Measurements from ENCODE around the gene CDIPT. TPM values are rescaled to one million over a fixed set of nuclear protein-coding genes. Genes with fewer than 3 reads are reported as not detected.

Gene CDIPT
- total RNA-seq, 1 experiment from 2014 or later, result 58.3 TPM

DNA sequence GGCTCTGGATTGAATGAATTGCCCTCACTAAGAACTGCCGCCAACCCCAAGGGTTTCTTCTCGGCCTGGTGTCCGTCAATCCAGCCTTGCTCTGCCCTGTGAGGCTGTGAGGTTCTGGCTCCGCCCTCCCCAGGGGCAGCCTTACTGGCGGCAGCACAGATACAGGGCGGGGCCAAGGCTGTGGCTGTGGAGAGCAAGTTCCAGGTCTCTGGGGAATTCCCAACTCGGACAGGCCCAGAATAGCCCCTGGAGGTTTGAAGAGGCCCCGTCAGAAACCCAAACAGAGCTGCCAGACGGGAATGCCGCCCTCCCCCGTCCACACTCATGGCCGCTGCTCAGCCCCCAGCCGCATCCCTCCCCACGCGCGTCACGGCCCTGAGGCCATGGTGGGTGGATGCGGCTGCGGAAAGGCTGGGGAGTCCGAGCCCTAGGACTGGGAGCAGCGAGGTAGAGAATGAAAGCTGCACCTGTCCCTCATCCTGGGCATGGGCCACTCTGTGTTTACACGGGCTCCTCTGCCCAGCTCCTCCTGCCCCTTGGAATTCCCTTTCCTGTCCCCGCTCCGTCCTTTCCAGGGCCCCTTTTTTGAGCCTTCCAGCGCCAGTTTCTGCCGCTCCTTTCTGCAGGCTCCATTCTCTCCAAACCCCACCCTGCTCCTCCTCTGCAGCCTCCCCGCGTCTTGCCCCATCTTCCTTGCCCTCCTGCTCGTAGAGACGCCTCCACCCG lies 51.7 kb downstream of the CDIPT start:
- H3K79me2 ChIP-seq (ENCODE audit: insufficient read depth, low read length), result peaks cover 35% of the 10 kb centered on the region

DNA sequence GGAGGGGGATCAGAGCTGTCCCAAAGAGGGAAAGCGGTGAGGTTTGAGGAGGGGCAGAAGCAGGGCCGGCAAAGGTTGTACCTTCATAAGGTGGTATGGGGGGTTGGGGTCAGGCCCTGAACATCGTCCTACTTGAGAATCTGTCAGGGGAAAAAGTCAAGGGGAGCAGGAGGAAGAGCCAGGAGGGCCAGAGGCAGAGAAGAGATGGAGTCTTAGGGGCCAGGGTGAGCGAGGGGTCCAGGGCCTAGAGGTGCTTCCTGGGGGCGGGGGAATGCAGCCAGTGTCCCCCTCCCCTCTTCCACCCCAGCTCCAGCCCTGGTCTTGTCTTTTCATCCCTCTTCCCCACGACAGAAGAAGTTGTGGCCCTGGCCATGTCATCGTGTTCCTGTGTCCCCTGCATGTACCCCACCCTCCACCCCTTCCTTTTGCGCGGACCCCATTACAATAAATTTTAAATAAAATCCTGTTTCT lies 52.3 kb downstream of the CDIPT start:
- Histone ChIP-seq H4K20me1 (ENCODE audit: insufficient read depth) (no peaks in the 10 kb centered on the region), H3K4me2 (ENCODE audit: low read length) (peak overlapping the region; percentile 99), H3K79me2 (ENCODE audit: insufficient read depth, low read length) (peaks cover 35% of the 10 kb centered on the region), H3K9me3 (ENCODE audit: control insufficient read depth in 1 of 2, insufficient read depth in 1 of 2, low read depth in 1 of 2, low read length in 2 of 2) (no peaks in the 10 kb centered on the region), H3K4me1 (ENCODE audit: control insufficient read depth in 1 of 2, insufficient read depth in 2 of 2, low read length in 2 of 2) (peaks cover 33 to 71% of the 10 kb centered on the region in 2 experiments), H3K9me2 (ENCODE audit: insufficient read depth) (no peaks in the 10 kb centered on the region), H3K36me3 (ENCODE audit: control insufficient read depth in 1 of 2, insufficient read depth in 2 of 2, low read length in 2 of 2) (peaks cover 6 to 17% of the 10 kb centered on the region in 2 experiments; a peak in 3 of 4 replicates), H3K27ac (ENCODE audit: low read depth, low read length) (peak overlapping the region; percentile 90), H3K27me3 (ENCODE audit: insufficient read depth, low read length) (no peaks in the 10 kb centered on the region), H2AFZ (ENCODE audit: low read depth, low read length, poor library complexity, severe bottlenecking) (no peak overlapping the region), H3K4me3 (replicated peaks in 1 of 2; ENCODE audit: low read depth in 1 of 2, low read length in 2 of 2) (peak overlapping the region; percentile 17 to 66), H3K9ac (ENCODE audit: low read length) (peak overlapping the region; percentile 95)
- ChIA-PET CTCF (no interaction called here), POLR2A (interaction anchor here (1.3 to 1.4 kb wide), 2 partner anchors 15 to 210 kb away, joined by 3 read pairs; no protein-coding TSS in a partner anchor), RAD21 (ENCODE audit: low non-redundant PET in 1 of 2, low total read pairs in 2 of 2, uncharacterized antibody in 2 of 2, unreplicated experiment in 2 of 2) (no interaction called here)
- DNase-seq (ENCODE audit: low read depth, low spot score) (no peak), ATAC-seq (no peak)
- BruUV-seq (replicated peaks), result TSS peak; percentile 64
- intact Hi-C loops (cut with micrococcal nuclease), result no loop called here
- TF ChIP-seq, protein P1, sequence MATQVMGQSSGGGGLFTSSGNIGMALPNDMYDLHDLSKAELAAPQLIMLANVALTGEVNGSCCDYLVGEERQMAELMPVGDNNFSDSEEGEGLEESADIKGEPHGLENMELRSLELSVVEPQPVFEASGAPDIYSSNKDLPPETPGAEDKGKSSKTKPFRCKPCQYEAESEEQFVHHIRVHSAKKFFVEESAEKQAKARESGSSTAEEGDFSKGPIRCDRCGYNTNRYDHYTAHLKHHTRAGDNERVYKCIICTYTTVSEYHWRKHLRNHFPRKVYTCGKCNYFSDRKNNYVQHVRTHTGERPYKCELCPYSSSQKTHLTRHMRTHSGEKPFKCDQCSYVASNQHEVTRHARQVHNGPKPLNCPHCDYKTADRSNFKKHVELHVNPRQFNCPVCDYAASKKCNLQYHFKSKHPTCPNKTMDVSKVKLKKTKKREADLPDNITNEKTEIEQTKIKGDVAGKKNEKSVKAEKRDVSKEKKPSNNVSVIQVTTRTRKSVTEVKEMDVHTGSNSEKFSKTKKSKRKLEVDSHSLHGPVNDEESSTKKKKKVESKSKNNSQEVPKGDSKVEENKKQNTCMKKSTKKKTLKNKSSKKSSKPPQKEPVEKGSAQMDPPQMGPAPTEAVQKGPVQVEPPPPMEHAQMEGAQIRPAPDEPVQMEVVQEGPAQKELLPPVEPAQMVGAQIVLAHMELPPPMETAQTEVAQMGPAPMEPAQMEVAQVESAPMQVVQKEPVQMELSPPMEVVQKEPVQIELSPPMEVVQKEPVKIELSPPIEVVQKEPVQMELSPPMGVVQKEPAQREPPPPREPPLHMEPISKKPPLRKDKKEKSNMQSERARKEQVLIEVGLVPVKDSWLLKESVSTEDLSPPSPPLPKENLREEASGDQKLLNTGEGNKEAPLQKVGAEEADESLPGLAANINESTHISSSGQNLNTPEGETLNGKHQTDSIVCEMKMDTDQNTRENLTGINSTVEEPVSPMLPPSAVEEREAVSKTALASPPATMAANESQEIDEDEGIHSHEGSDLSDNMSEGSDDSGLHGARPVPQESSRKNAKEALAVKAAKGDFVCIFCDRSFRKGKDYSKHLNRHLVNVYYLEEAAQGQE (IDR thresholded peaks at IDR 0.05; ENCODE audit: low read depth), result no peak
- TF ChIP-seq SIN3A (IDR thresholded peaks at IDR 0.05; ENCODE audit: low read depth) (no peak), ZNF274 (IDR thresholded peaks at IDR 0.05; ENCODE audit: low read depth, low read length) (no peak), RAD21 (IDR thresholded peaks at IDR 0.05; ENCODE audit: low read depth) (no peak), SRF (IDR thresholded peaks at IDR 0.05; ENCODE audit: low read depth) (no peak)
- TF ChIP-seq, protein P2, sequence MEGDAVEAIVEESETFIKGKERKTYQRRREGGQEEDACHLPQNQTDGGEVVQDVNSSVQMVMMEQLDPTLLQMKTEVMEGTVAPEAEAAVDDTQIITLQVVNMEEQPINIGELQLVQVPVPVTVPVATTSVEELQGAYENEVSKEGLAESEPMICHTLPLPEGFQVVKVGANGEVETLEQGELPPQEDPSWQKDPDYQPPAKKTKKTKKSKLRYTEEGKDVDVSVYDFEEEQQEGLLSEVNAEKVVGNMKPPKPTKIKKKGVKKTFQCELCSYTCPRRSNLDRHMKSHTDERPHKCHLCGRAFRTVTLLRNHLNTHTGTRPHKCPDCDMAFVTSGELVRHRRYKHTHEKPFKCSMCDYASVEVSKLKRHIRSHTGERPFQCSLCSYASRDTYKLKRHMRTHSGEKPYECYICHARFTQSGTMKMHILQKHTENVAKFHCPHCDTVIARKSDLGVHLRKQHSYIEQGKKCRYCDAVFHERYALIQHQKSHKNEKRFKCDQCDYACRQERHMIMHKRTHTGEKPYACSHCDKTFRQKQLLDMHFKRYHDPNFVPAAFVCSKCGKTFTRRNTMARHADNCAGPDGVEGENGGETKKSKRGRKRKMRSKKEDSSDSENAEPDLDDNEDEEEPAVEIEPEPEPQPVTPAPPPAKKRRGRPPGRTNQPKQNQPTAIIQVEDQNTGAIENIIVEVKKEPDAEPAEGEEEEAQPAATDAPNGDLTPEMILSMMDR (IDR thresholded peaks at IDR 0.05 in 2 of 3, conservative IDR thresholded peaks at IDR 0.05 in 1 of 3; ENCODE audit: borderline replicate concordance in 1 of 3, insufficient read depth in 1 of 3, low read depth in 2 of 3, low read length in 2 of 3), result no peak
- TF ChIP-seq, protein P3, sequence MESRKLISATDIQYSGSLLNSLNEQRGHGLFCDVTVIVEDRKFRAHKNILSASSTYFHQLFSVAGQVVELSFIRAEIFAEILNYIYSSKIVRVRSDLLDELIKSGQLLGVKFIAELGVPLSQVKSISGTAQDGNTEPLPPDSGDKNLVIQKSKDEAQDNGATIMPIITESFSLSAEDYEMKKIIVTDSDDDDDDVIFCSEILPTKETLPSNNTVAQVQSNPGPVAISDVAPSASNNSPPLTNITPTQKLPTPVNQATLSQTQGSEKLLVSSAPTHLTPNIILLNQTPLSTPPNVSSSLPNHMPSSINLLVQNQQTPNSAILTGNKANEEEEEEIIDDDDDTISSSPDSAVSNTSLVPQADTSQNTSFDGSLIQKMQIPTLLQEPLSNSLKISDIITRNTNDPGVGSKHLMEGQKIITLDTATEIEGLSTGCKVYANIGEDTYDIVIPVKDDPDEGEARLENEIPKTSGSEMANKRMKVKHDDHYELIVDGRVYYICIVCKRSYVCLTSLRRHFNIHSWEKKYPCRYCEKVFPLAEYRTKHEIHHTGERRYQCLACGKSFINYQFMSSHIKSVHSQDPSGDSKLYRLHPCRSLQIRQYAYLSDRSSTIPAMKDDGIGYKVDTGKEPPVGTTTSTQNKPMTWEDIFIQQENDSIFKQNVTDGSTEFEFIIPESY (IDR thresholded peaks at IDR 0.05; ENCODE audit: extremely low read depth, insufficient replicate concordance, low read length), result no peak

More for the DNA sequence above, 51.7 kb downstream of the CDIPT start:
- Histone ChIP-seq H3K36me3 (ENCODE audit: control insufficient read depth in 1 of 2, insufficient read depth in 2 of 2, low read length in 2 of 2) (peaks cover 6 to 17% of the 10 kb centered on the region in 2 experiments; a peak in 3 of 4 replicates), H3K27ac (ENCODE audit: low read depth, low read length) (peak overlapping the region; percentile 90), H3K4me3 (replicated peaks in 1 of 2; ENCODE audit: low read depth in 1 of 2, low read length in 2 of 2) (peak overlapping the region; percentile 36 to 66), H2AFZ (ENCODE audit: low read depth, low read length, poor library complexity, severe bottlenecking) (no peak overlapping the region), H3K9me3 (ENCODE audit: control insufficient read depth in 1 of 2, insufficient read depth in 1 of 2, low read depth in 1 of 2, low read length in 2 of 2) (no peaks in the 10 kb centered on the region), H3K9me2 (ENCODE audit: insufficient read depth) (no peaks in the 10 kb centered on the region), H3K4me2 (ENCODE audit: low read length) (peak overlapping the region; percentile 99), H3K4me1 (ENCODE audit: control insufficient read depth in 1 of 2, insufficient read depth in 2 of 2, low read length in 2 of 2) (peaks cover 33 to 71% of the 10 kb centered on the region in 2 experiments), H3K27me3 (ENCODE audit: insufficient read depth, low read length) (no peaks in the 10 kb centered on the region), H4K20me1 (ENCODE audit: insufficient read depth) (no peaks in the 10 kb centered on the region), H3K9ac (ENCODE audit: low read length) (peak overlapping the region; percentile 95)
- TF ChIP-seq EGR1 (IDR thresholded peaks at IDR 0.05; ENCODE audit: low read depth) (no peak), POLR2A (IDR thresholded peaks at IDR 0.05; ENCODE audit: borderline replicate concordance, extremely low read depth, insufficient read depth, insufficient read length) (peak; percentile 59), POLR2AphosphoS5 (IDR thresholded peaks at IDR 0.05; ENCODE audit: low read depth, low read length) (peak; percentile 77), TCF7L2 (IDR thresholded peaks at IDR 0.05; ENCODE audit: borderline replicate concordance, extremely low read depth, insufficient read depth, insufficient read length) (no peak), RAD21 (IDR thresholded peaks at IDR 0.05; ENCODE audit: low read depth) (no peak)
- no TSS peak for BruUV-seq (replicated peaks)
- ATAC-seq, result peak; percentile 71
- RAD21 ChIA-PET (ENCODE audit: low non-redundant PET in 1 of 2, low total read pairs in 2 of 2, uncharacterized antibody in 2 of 2, unreplicated experiment in 2 of 2), result no interaction called here
- peak; percentile 89 for DNase-seq (ENCODE audit: low read depth, low spot score)
- intact Hi-C loops (cut with micrococcal nuclease), result no loop called here
- CTCF ChIA-PET, result interaction anchor here (1.4 kb wide), 1 partner anchor 37 kb away, joined by 3 read pairs; no protein-coding TSS in a partner anchor
- POLR2A ChIA-PET, result interaction anchor here (0.8 to 1.4 kb wide), 4 partner anchors 15 to 210 kb away, joined by 3 read pairs; partner anchors contain the start of gene KIF22

All from HCT116 (cell line).